ENCODE measurements around the gene PRTN3. TPM values are rescaled to one million over a fixed set of nuclear protein-coding genes. Genes with fewer than 3 reads are reported as not detected.
"Not testable (repeated sequence)": the region's sequence is repeated elsewhere in the genome, so short reads cannot be mapped to it uniquely, and the experiment has no call there.

PRTN3 gene
- total and polyA plus RNA-seq, 2 of the 4 experiments (the other 2 are of a cell fraction) = not detected

DNA sequence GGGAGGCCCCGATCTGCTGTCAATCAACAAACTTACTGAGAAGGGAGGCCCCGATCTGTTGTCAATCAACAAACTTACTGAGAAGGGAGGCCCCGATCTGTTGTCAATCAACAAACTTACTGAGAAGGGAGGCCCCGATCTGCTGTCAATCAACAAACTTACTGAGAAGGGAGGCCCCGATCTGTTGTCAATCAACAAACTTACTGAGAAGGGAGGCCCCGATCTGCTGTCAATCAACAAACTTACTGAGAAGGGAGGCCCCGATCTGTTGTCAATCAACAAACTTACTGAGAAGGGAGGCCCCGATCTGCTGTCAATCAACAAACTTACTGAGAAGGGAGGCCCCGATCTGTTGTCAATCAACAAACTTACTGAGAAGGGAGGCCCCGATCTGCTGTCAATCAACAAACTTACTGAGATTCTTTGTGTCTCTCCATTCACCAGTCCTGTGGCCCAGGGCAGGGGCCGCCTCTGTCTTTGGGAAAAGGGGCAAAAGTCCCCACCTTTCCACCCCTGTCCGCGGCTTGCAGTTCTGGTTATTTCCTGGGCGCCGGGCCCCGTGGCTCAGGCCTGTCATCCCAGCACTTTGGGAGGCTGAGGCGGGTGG lies 12.9 kb downstream of the PRTN3 start:
- BruUV-seq (replicated peaks); H3K9ac ChIP-seq (ENCODE audit: low read depth, low read length); H3K4me1 ChIP-seq (ENCODE audit: control insufficient read depth, insufficient read depth, low read length); H3K4me3 ChIP-seq (ENCODE audit: insufficient read depth, low read depth, low read length); H3K56ac ChIP-seq (ENCODE audit: extremely low read depth, insufficient read depth, low read length); H3K9me1 ChIP-seq (ENCODE audit: insufficient read depth, low read length); H3K4me2 ChIP-seq (ENCODE audit: low read depth, low read length); POLR2A ChIA-PET (ENCODE audit: unreplicated experiment); H2BK120ac ChIP-seq (ENCODE audit: low read depth, low read length); H2BK5ac ChIP-seq (ENCODE audit: low read depth, low read length, poor library complexity, severe bottlenecking); H3K27ac ChIP-seq (ENCODE audit: insufficient read depth, low read length); H3K36me3 ChIP-seq (ENCODE audit: control insufficient read depth, insufficient read depth, low read length); H2AK9ac ChIP-seq (replicated peaks; ENCODE audit: low read depth, low read length, poor library complexity); H2BK15ac ChIP-seq (ENCODE audit: low read depth, low read length); H3K14ac ChIP-seq (replicated peaks; ENCODE audit: low read depth, low read length); H3K9me3 ChIP-seq (ENCODE audit: control insufficient read depth, insufficient read depth, low read length); H3K18ac ChIP-seq (ENCODE audit: low read depth, low read length); H3K27me3 ChIP-seq (ENCODE audit: control insufficient read depth, insufficient read depth, low read length); H4K91ac ChIP-seq (ENCODE audit: insufficient read depth, low read depth, low read length); H2BK20ac ChIP-seq (ENCODE audit: low read depth, low read length); H2AFZ ChIP-seq (replicated peaks; ENCODE audit: low read length, poor library complexity); H3K23ac ChIP-seq (ENCODE audit: low read depth, low read length); H3K79me1 ChIP-seq (ENCODE audit: low read depth in 1 of 2, low read length in 2 of 2); intact Hi-C loops (cut with micrococcal nuclease); in situ Hi-C loops (cut with MboI; ENCODE audit: low sequenced_read_pairs); H4K5ac ChIP-seq (ENCODE audit: low read depth, low read length); dilution Hi-C loops (cut with HindIII; ENCODE audit: low sequenced_read_pairs, unreplicated experiment); ATAC-seq (ENCODE audit: low read depth); H2AK5ac ChIP-seq (ENCODE audit: low read depth, low read length); H3K4ac ChIP-seq (ENCODE audit: low read depth, low read length); H4K8ac ChIP-seq (ENCODE audit: low read depth in 2 of 2, low read length in 2 of 2); DNase-seq; H4K20me1 ChIP-seq (ENCODE audit: insufficient read depth, low read length): not testable (repeated sequence)
- CTCF ChIA-PET = interaction anchor here (0.7 to 1.6 kb wide), 2 partner anchors 33 to 148 kb away, joined by 3 to 5 read pairs; no protein-coding TSS in a partner anchor
- WGBS, 2 experiments (ENCODE audit: extremely low coverage in 2 of 2, insufficient read length in 1 of 2) = 100% methylated on average over 2 of the region's 17 CpGs; no CpG with 5 or more reads in 1 of the 2 experiments
